CD4-positive, alpha-beta T cell (primary cell): ENCODE data around the gene PLXDC2. TPM values are rescaled to one million over a fixed set of nuclear protein-coding genes. Genes with fewer than 3 reads are reported as not detected.

Experiments used
- ATAC-seq: fragments of 200-7000 bp; cut with Tn5 transposase; one replicate; pipeline ENCODE4 v1.10.0; 2022; ENCODE audit warnings: mild to moderate bottlenecking; ENCODE audit not compliant: poor library complexity
- CTCF ChIA-PET: fragments of 350-600 bp; sonication (Branson Sonifier 250); formaldehyde crosslinking; loops from one replicate; lab custom pipeline; 2021; ENCODE audit warnings: antibody characterized with exemption, inconsistent platforms; lab: Charles Lee
- POLR2A ChIA-PET: fragments of 350-600 bp; sonication (Branson Sonifier 250); formaldehyde crosslinking; loops from one replicate; lab custom pipeline; 2021; ENCODE audit warnings: antibody characterized with exemption, inconsistent platforms; lab: Charles Lee
- DNase-seq, 14 experiments: peaks; one replicate each; pipeline ENCODE4 v3.0.0-alpha.2; 2013 to 2020; ENCODE audit warnings: mixed read lengths in 2 of 14
- H3K27ac ChIP-seq, 2 donors: one replicate each; pipeline versions ENCODE4 v1.5.1 to v1.7.0; 2013; ENCODE audit warnings: low read length in 2 of 2, low read depth in 1 of 2, mild to moderate bottlenecking in 1 of 2
- H3K27me3 ChIP-seq, 2 experiments: 1 replicate in 1 of 2; 2 replicates in 1 of 2; pipeline versions ENCODE4 v1.6.1 to v1.7.0; 2013; ENCODE audit warnings: low read length in 2 of 2, control low read depth in 1 of 2, mild to moderate bottlenecking in 1 of 2, moderate library complexity in 1 of 2; ENCODE audit not compliant: insufficient read depth in 2 of 2, control insufficient read depth in 1 of 2
- H3K36me3 ChIP-seq: one replicate; pipeline ENCODE4 v1.6.1; 2013; ENCODE audit warnings: low read length, control low read depth; ENCODE audit not compliant: insufficient read depth
- H3K4me1 ChIP-seq: one replicate; pipeline ENCODE4 v1.6.1; 2013; ENCODE audit warnings: low read length, control low read depth; ENCODE audit not compliant: insufficient read depth
- H3K4me3 ChIP-seq: one replicate; pipeline ENCODE4 v1.5.1; 2013; ENCODE audit warnings: mild to moderate bottlenecking, low read length, moderate library complexity
- H3K9me3 ChIP-seq, 2 experiments: 1 replicate in 1 of 2; 2 replicates in 1 of 2; pipeline versions ENCODE4 v1.6.1 to v1.7.0; 2013; ENCODE audit warnings: low read length in 2 of 2, mild to moderate bottlenecking in 2 of 2, control low read depth in 1 of 2, moderate library complexity in 1 of 2; ENCODE audit not compliant: control insufficient read depth in 1 of 2, insufficient read depth in 1 of 2
- H3K27ac Mint-ChIP-seq: one replicate; pipeline ENCODE4 v1.8.0; 2020; ENCODE audit warnings: mixed read lengths
- H3K27me3 Mint-ChIP-seq: one replicate; pipeline ENCODE4 v1.8.0; 2021; ENCODE audit warnings: mixed read lengths
- H3K36me3 Mint-ChIP-seq: one replicate; pipeline ENCODE4 v1.8.0; 2021; ENCODE audit warnings: low read depth, mixed read lengths
- H3K4me1 Mint-ChIP-seq: one replicate; pipeline ENCODE4 v1.8.0; 2021; ENCODE audit warnings: low read depth, mixed read lengths
- H3K4me3 Mint-ChIP-seq: one replicate; pipeline ENCODE4 v1.8.0; 2020; ENCODE audit warnings: mild to moderate bottlenecking, mixed read lengths
- H3K9me3 Mint-ChIP-seq: one replicate; pipeline ENCODE4 v1.8.0; 2020; ENCODE audit warnings: mixed read lengths
- intact Hi-C, 2 experiments: fragments of 100-400 bp; cut with DNase I in 1 of 2; cut with micrococcal nuclease in 1 of 2; formaldehyde crosslinking; loops; one replicate each; pipeline versions ENCODE4 v1.15.1 to v1.9.0; 2023 to 2025; cut with DNase I, micrococcal nuclease
- total RNA-seq, 174 experiments: library from RNA in 2 of 174; stranded (reverse) in 2 of 174; gene quantifications; one replicate each; pipeline ENCODE4 v1.2.3 and lab custom pipeline; 2021 to 2026
- TF ChIP-seq, protein P1 (sequence below): fragments of 200-600 bp; IDR thresholded peaks from one replicate; pipeline ENCODE4 v1.8.0; 2022; ENCODE audit warnings: antibody characterized with exemption, mild to moderate bottlenecking

The PLXDC2 gene
- total RNA-seq, 2 experiments from 2014 or later: 0.41 to 0.61 TPM

DNA sequence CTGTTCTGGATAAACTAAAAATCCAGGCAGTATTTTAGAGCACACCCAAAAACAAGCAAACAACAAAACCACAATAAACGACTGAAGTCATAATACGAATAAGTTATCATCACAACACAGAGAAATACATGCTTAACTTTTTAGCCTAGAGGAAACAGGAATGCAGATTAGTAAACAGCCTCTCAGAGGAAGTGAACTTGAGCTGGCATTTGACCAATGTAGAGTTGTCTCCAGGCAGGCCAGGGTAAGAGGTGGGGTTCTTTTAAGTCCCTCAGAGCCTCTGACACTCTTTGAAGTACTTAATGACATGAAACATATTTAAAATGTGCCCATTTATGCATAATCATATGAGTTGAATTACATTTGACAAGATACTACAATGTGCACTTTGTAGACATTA is 43.3 kb upstream of the PLXDC2 start:
- no peak overlapping the region for H3K4me3 ChIP-seq
- H3K27me3 ChIP-seq: no peaks in the 10 kb centered on the region
- Mint-ChIP-seq H3K27me3 (no peaks in the 10 kb centered on the region), H3K27ac (no peak overlapping the region), H3K4me1 (no peaks in the 10 kb centered on the region), H3K4me3 (no peak overlapping the region), H3K36me3 (no peaks in the 10 kb centered on the region), H3K9me3 (no peaks in the 10 kb centered on the region)
- intact Hi-C loops: no loop called here
- DNase-seq: no peak
- ChIA-PET POLR2A (no interaction called here), CTCF (no interaction called here)
- no peak for ATAC-seq
- H3K27ac ChIP-seq: no peak overlapping the region
- no peaks in the 10 kb centered on the region for H3K36me3 ChIP-seq
- H3K4me1 ChIP-seq: no peaks in the 10 kb centered on the region
- TF ChIP-seq, protein P1, sequence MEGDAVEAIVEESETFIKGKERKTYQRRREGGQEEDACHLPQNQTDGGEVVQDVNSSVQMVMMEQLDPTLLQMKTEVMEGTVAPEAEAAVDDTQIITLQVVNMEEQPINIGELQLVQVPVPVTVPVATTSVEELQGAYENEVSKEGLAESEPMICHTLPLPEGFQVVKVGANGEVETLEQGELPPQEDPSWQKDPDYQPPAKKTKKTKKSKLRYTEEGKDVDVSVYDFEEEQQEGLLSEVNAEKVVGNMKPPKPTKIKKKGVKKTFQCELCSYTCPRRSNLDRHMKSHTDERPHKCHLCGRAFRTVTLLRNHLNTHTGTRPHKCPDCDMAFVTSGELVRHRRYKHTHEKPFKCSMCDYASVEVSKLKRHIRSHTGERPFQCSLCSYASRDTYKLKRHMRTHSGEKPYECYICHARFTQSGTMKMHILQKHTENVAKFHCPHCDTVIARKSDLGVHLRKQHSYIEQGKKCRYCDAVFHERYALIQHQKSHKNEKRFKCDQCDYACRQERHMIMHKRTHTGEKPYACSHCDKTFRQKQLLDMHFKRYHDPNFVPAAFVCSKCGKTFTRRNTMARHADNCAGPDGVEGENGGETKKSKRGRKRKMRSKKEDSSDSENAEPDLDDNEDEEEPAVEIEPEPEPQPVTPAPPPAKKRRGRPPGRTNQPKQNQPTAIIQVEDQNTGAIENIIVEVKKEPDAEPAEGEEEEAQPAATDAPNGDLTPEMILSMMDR: no peak
- no peaks in the 10 kb centered on the region for H3K9me3 ChIP-seq

DNA sequence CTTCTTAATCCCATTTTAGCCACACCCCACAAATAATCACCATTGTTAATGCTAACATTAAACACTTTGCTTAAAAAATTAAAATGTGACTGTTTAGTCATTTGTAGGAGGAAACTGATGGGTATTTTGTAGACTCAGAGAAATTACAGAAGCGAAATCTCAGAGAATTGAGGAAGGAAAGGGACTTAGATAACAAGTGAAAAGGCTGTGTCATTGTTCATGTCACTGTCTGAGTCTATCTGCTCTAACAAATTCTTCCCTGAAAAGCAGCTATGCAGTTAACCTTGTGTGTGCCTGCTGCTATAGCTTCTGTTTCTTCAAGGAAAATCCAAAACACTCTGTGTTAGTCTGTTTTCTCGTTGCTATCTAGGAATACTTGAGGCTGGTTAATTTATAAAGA is 40.9 kb upstream of the PLXDC2 start:
- H3K9me3 ChIP-seq: no peaks in the 10 kb centered on the region
- no peaks in the 10 kb centered on the region for H3K36me3 ChIP-seq
- Mint-ChIP-seq H3K4me1 (no peaks in the 10 kb centered on the region), H3K27me3 (no peaks in the 10 kb centered on the region), H3K4me3 (no peak overlapping the region), H3K36me3 (no peaks in the 10 kb centered on the region), H3K27ac (no peak overlapping the region), H3K9me3 (peaks cover 2% of the 10 kb centered on the region)
- TF ChIP-seq, protein P1: no peak
- DNase-seq (peak in 2 of 14 experiments; percentile 10 to 26), ATAC-seq (no peak)
- intact Hi-C loops: no loop called here
- no peak overlapping the region for H3K27ac ChIP-seq
- no peak overlapping the region for H3K4me3 ChIP-seq
- H3K27me3 ChIP-seq: no peaks in the 10 kb centered on the region
- CTCF ChIA-PET: no interaction called here
- POLR2A ChIA-PET: no interaction called here
- no peaks in the 10 kb centered on the region for H3K4me1 ChIP-seq

DNA sequence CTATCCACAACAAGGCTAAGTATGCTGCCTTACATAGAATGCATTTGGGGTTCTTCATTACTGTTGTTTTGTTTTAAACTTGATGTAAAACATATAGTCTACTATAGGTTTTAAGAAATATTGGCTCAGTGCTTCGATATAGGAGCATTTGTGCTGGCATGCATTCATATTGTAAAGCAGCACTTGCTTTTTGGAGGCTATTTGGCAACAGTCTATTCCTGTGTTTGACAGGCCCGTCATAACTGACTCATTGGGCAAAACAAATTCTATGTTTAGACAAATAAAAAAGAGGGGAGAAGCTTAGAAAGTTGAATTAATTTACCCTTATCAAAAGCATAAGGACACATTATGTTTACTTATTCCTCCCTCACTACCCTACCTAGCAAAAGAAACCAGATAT is 38.4 kb upstream of the PLXDC2 start:
- no peaks in the 10 kb centered on the region for H3K36me3 ChIP-seq
- no peaks in the 10 kb centered on the region for H3K27me3 ChIP-seq
- no peak overlapping the region for H3K4me3 ChIP-seq
- H3K4me1 Mint-ChIP-seq: no peaks in the 10 kb centered on the region
- TF ChIP-seq, protein P1: no peak
- no peak overlapping the region for H3K4me3 Mint-ChIP-seq
- no peaks in the 10 kb centered on the region for H3K27me3 Mint-ChIP-seq
- DNase-seq (no peak), ATAC-seq (no peak)
- peaks cover 2% of the 10 kb centered on the region for H3K9me3 Mint-ChIP-seq
- CTCF ChIA-PET: no interaction called here
- no peaks in the 10 kb centered on the region for H3K4me1 ChIP-seq
- no peak overlapping the region for H3K27ac Mint-ChIP-seq
- H3K36me3 Mint-ChIP-seq: no peaks in the 10 kb centered on the region
- intact Hi-C loops: no loop called here
- POLR2A ChIA-PET: no interaction called here
- no peaks in the 10 kb centered on the region for H3K9me3 ChIP-seq
- H3K27ac ChIP-seq: no peak overlapping the region
